GM10266 (cell line): ENCODE data around the gene DLL3.
A peak's percentile ranks its signal among the peaks of the same experiment; 100 is the strongest.

Source experiments
- DNase-seq: peaks from one replicate; pipeline ENCODE4 v3.0.0; 2012; ENCODE audit errors: extremely low spot score
- CTCF ChIP-seq: IDR thresholded peaks from 2 replicates; pipeline ENCODE4 v1.5.1; 2012; ENCODE audit warnings: mild to moderate bottlenecking, low read depth; ENCODE audit not compliant: control insufficient read depth, insufficient read depth; ENCODE audit errors: missing control alignments

The DLL3 gene

GRCh38 chr19:39533003-39533512, 34.3 kb downstream of the DLL3 start:
- no peak for TF ChIP-seq CTCF
- no peak for DNase-seq

- DNase-seq = no peak
- no peak for TF ChIP-seq CTCF
These were observed 35.0 kb downstream of the DLL3 start for GRCh38 chr19:39533791-39534190.

- no peak for DNase-seq
- no peak for TF ChIP-seq CTCF
These were observed 40.4 kb downstream of the DLL3 start for GRCh38 chr19:39539165-39539517.

GRCh38 chr19:39539518-39540332, 41.0 kb downstream of the DLL3 start, which contains the start of gene EID2:
Gene EID2, minus strand, starts transcription at chr19:39540161. Its CDS starts 82 bp downstream, at chr19:39540079.
- peak; percentile 97 for DNase-seq
- TF ChIP-seq CTCF = peak; percentile 82

GRCh38 chr19:39540333-39540673, 41.6 kb downstream of the DLL3 start:
- TF ChIP-seq CTCF = no peak

GRCh38 chr19:39542206-39542605, 43.5 kb downstream of the DLL3 start:
- no peak for DNase-seq
- no peak for TF ChIP-seq CTCF

More at GRCh38 chr19:39540333-39540673, 41.6 kb downstream of the DLL3 start:
- DNase-seq = no peak

- no peak for TF ChIP-seq CTCF
- DNase-seq = no peak
These were observed 44.7 kb downstream of the DLL3 start for GRCh38 chr19:39543477-39543857.
